Glomerular visceral epithelial cell (primary cell): ENCODE results near the gene TRIO.
"Not testable (repeated sequence)": the region's sequence is repeated elsewhere in the genome, so short reads cannot be mapped to it uniquely, and the experiment has no call there.

Source experiments
- DNase-seq: peaks from one replicate; pipeline ENCODE4 v3.0.0-alpha.2; 2016; ENCODE audit errors: extremely low spot score

The TRIO gene

GRCh38 chr5:14383923-14384322 is 240.8 kb downstream of the TRIO start:
- no peak for DNase-seq

GRCh38 chr5:14385019-14385418 is 241.9 kb downstream of the TRIO start:
- no peak for DNase-seq

- DNase-seq = no peak
Measured at GRCh38 chr5:14386884-14387624, 243.9 kb downstream of the TRIO start.

- DNase-seq = no peak
Measured at GRCh38 chr5:14388741-14389140, 245.6 kb downstream of the TRIO start.

GRCh38 chr5:14392552-14392951 is 249.4 kb downstream of the TRIO start:
- DNase-seq = not testable (repeated sequence)

GRCh38 chr5:14394365-14394764 is 251.2 kb downstream of the TRIO start:
- no peak for DNase-seq

- DNase-seq = no peak
Measured at GRCh38 chr5:14395411-14395810, 252.3 kb downstream of the TRIO start.

- DNase-seq = no peak
Measured at GRCh38 chr5:14396066-14396465, 252.9 kb downstream of the TRIO start.

- no peak for DNase-seq
Measured at GRCh38 chr5:14396737-14397136, 253.6 kb downstream of the TRIO start.

- DNase-seq = peak; percentile 90
Measured at GRCh38 chr5:14397717-14398116, 254.6 kb downstream of the TRIO start.

- DNase-seq = peak; percentile 67
Measured at GRCh38 chr5:14399054-14399692, 256.0 kb downstream of the TRIO start.

GRCh38 chr5:14400085-14400484 is 256.9 kb downstream of the TRIO start:
- DNase-seq = peak; percentile 63

- DNase-seq = no peak
Measured at GRCh38 chr5:14400611-14401010, 257.5 kb downstream of the TRIO start.

- DNase-seq = no peak
Measured at GRCh38 chr5:14401639-14402038, 258.5 kb downstream of the TRIO start.

- no peak for DNase-seq
Measured at GRCh38 chr5:14402424-14402823, 259.3 kb downstream of the TRIO start.

GRCh38 chr5:14404780-14405179 is 261.6 kb downstream of the TRIO start:
- no peak for DNase-seq

GRCh38 chr5:14405267-14405666 is 262.1 kb downstream of the TRIO start:
- no peak for DNase-seq

- no peak for DNase-seq
Measured at GRCh38 chr5:14405706-14406553, 262.8 kb downstream of the TRIO start.

GRCh38 chr5:14406554-14406849 is 263.4 kb downstream of the TRIO start:
- peak; percentile 96 for DNase-seq

- no peak for DNase-seq
Measured at GRCh38 chr5:14407051-14407450, 263.9 kb downstream of the TRIO start.

GRCh38 chr5:14407746-14408175 is 264.6 kb downstream of the TRIO start:
- DNase-seq = no peak

- no peak for DNase-seq
Measured at GRCh38 chr5:14408969-14409586, 265.9 kb downstream of the TRIO start.
